GM23248 (cell line): Measurements from ENCODE around the gene TMEM255B.

Experiments
- EZH2 ChIP-seq: fragments of 200-600 bp; sonication (generic); IDR thresholded peaks from 2 replicates; pipeline ENCODE4 v1.6.1; 2018; ENCODE audit warnings: antibody characterized with exemption, mild to moderate bottlenecking; ENCODE audit not compliant: insufficient read depth, poor library complexity, severe bottlenecking
- EZH2phosphoT487 ChIP-seq: fragments of 200-600 bp; sonication (generic); IDR thresholded peaks from 2 replicates; pipeline ENCODE4 v1.6.1; 2018; ENCODE audit warnings: antibody characterized with exemption, moderate library complexity, mild to moderate bottlenecking, low read depth; ENCODE audit not compliant: insufficient read depth

GRCh38 chr13:113781571-113781970, 22.5 kb downstream of the TMEM255B start:
- no peak for TF ChIP-seq EZH2
- TF ChIP-seq EZH2phosphoT487: no peak
